GM18520 (cell line): ENCODE data around the gene IFRD2.
"Not testable (repeated sequence)": the region's sequence is repeated elsewhere in the genome, so short reads cannot be mapped to it uniquely, and the experiment has no call there.

Experiments used
- ATAC-seq: cut with Tn5 transposase; IDR thresholded peaks from one replicate; pipeline ENCODE4 v1.9.1; 2021; ENCODE audit not compliant: unreplicated experiment

Gene IFRD2

GRCh38 chr3:50268703-50269451 lies 23.4 kb downstream of the IFRD2 start, which contains the start of gene SEMA3B:
SEMA3B (plus strand) TSS chr3:50269147; CDS start chr3:50269241, 94 bp downstream.
- ATAC-seq: no peak

- no peak for ATAC-seq
Measured at GRCh38 chr3:50268276-50268675, 24.0 kb downstream of the IFRD2 start.

DNA sequence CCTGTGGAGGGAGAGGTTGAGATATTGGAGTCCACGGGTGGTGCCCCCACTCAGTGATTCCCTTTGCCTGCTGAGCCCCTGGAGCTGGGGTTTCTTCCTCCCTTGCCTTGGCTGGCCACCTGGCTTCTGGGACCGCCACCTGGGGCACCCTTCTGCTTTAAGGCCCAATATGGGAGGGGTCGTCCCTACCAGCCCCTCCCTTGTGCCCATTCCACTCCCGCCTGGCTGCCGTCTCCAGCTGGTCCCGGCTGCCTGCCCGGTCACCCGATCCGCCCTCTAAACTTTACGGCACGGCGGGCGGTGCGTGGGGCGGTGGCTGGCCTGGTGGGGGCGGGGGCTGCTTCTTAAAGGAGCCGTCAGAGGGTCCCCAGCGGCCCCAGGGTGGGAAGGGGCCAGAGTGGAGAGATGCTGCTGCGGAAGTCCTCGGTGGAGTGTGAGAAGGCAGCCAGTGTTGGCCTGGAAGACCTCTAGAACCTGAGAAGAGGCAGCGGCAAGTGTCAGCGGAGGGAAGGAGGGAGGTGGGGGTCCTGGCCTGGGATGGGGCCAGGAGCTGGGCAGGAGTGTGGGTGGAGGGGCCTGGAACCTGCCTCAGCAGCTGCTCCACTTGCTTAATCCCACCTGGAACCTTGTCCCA lies 24.8 kb downstream of the IFRD2 start:
- ATAC-seq: no peak

- ATAC-seq: no peak
Measured at GRCh38 chr3:50266836-50267235, 25.4 kb downstream of the IFRD2 start.

DNA sequence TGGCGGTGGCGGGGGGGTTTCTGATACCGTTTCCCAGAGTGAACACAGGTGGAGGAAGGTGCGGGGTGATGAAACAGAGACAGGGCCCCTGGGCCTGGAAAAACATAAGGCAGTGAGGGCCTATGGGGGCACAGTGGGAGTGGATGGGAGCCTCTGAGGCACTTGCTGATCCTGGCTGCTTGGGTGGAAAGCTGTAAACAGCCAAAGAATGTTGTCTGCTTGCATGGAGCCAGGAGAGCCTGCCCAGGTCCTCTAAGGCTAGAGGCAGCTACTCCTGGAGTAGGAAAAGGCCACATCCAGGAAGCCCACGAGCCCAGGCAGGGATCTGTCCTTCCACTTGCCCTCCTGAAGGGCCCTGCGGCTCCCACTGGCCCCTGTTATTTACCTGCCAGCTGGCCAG lies 26.2 kb downstream of the IFRD2 start:
- no peak for ATAC-seq

- no peak for ATAC-seq
Measured at GRCh38 chr3:50265571-50265970, 26.7 kb downstream of the IFRD2 start.

DNA sequence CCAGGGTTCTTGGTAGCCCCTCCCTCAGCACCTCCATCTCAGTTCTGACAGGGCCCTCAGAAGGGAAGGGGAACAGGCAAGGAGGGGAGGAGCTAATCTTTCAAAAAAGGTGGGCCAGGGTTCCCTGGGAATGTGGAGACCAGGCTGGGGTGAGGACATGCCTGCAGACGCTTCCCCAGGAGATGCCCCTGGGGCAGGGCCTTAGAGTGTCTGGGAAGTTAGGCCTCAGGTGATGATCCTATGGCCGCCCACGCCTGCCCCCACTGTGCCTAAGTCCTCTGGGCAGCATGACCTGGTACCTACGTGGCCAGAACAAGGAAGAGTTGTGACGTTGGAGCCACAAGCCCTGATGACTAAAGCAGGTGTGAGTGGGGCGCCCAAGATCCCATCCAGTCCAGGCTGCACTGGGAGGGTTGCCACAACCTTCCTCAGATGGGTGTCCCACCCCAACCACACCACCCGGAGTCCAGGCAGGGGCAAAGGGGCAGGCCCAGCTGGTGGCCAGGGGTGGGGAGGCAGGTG lies 27.2 kb downstream of the IFRD2 start:
- no peak for ATAC-seq

GRCh38 chr3:50264383-50264963 lies 27.8 kb downstream of the IFRD2 start:
- ATAC-seq: no peak

- no peak for ATAC-seq
Measured at GRCh38 chr3:50263478-50264382, 28.5 kb downstream of the IFRD2 start.

DNA sequence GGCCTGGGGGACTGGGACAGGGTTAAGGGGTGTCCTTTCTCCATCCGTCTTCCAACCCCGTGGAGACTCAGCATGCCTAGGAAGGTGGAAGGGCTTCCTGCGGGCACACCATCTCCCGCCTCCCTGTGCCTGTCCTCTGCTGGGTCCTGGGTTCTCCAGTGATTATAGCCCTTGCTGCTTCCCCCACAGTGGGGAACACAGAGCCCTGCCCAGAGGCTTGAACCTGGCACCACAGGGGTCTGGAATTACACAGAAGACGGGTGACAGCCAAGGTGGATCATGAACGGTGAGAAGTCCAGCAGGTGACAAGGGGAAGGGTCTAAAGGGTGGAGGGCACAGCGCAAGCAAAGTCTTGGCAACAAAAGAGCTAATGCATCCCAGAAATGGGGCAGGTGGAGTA lies 29.5 kb downstream of the IFRD2 start:
- no peak for ATAC-seq

DNA sequence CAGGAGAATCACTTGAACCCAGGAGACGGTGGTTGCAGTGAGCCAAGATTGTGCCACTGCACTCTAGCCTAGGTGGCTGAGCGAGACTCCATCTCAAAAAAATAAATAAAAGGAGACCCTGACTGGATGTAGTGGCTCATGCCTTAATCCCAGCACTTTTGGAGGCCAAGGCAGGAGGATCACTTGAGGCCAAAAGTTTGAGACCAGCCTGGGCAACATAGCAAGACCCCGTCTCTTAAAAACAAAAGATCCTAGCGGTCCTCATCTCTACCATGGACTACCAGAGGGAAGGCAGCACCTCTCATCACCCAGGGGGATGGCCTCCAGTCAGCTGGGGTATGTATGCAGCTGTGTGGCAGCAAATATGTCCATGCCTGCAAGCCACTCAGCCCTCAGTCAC lies 30.0 kb downstream of the IFRD2 start:
- not testable (repeated sequence) for ATAC-seq

DNA sequence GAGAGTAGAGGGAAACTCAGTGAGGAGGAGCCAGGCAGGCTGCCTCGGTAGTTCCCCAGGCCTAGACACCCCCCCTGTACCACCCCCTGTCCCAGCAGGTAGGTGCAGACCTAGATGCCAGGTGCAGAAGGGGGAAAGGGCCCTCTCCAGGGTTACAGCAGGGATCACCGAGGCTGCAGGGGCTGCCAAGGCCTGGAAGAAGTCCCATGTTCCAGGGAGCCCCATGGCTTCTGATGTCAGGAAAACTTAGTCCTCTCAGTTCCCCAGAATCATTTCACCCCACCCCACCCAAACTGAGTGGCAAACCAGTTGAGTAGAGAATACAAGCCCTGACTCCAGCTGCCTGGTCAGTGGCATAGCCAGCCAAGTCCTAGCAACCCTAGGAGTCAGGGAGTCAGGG lies 30.7 kb downstream of the IFRD2 start:
- no peak for ATAC-seq

DNA sequence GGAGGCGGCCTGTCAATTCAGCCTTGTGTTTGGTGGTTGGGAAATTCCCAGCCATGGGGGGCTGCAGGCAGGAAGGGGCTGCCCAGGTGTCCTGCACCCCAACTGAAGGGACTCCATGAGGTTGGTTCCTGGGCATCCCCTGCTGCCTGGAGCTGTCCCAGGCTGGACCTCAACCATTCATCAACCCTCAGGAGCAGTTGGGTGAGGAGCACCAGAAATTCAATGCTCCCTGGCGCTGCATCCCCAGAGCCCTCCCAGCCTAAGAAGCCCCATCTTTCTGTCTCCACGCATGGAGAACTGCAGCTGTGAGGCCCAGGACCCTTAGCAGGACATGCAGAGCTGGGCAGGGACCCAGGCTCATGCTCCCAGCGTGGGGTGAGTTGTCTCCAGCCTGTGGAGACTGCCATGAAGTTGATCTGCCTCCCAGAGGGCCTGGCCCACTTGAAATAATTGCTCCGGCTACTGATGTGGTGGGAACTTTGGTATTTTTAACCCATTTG lies 31.2 kb downstream of the IFRD2 start:
- ATAC-seq: no peak

DNA sequence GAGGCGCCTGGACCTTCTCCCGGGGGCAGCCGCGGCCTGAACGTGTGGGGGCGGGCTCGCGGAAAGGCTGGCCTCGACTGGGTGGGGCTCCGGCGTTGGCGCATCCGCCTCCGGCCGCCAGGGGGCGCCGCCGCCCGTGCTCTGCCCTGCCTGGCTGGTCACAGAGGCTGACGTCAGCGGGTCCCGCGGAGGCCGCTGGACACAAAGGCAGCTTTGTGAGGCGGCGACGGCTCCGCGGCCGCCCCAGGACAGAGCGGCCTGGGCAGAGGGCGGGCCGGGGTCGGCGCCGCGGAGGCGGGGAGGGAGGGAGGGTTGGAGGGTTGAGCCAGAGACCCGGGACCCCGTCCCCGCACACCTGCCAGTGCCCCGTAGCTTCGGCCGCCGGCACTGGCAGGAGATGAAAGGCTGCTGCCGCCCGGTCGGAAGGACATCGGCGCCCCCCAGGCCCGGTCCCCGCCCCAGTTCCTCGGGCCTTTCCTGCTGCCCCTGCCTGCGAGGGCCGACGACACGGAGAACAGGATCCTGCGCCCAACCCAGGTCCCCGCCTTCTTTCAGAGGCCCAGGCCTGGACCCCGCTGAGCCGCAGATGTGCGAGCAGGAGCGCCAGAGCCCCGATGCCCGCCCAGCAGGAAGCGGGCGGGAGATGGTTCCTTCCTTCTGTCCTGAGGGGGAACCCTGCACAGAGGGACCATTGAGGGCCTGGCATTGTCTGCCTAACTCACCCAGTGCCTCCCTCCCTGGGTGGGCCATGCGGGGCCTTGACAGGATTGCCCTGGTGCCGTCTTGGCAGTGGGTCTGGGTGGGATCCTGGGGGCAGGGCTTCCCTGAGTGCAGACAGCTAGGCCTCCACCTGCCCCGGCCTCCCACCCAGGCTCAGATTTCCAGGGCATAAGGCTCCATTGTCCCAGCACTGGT lies 31.9 kb downstream of the IFRD2 start:
- peak; percentile 82 for ATAC-seq

DNA sequence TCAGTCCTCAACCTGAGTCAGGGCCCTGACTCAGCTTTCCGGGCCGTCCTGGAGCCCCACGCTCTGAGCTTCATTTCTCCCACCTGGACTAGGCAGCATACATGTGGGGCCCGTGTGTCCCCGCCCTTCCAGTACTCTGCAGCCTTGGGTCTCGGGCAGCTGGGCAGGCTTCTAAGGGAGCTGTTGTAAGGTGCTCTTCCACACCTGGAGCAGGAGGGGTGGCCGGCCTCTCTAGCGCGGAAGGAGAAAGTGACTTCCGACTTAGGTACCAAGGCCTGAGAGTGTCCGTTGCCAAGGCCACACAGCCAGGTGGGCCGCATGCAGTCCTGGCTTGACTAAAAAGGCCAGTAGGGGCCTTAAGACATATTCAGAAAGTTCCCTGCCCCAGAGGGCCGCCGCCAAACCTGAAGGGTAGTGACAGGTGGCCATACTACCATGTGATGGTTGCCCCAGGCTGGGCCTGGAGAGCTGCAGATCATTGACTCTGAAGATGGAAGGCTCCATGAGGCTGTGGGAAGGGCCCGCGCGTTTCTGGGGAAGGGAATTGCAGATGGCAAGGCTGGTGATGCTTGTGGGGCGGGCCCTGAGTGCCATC lies 32.7 kb downstream of the IFRD2 start:
- ATAC-seq: no peak

DNA sequence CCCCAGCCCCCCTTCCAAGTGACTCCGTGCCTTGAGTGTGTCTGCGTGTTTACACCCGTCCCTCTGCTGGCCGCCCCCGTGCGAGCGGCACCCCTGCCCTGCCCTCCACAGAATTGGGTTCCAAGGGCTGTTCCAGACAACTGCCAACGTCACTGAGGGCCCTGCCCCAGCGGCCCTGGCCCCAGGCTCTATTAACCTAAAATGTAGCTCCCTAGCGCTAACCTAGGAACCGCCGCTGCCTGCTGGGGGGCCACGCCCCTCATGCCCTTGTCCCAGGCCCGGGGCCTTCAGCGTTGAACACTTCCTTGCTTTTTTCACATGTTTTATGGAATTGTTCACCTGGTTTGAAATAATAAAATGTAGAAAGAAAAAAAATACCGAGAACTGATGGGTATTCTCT lies 33.2 kb downstream of the IFRD2 start:
- no peak for ATAC-seq

DNA sequence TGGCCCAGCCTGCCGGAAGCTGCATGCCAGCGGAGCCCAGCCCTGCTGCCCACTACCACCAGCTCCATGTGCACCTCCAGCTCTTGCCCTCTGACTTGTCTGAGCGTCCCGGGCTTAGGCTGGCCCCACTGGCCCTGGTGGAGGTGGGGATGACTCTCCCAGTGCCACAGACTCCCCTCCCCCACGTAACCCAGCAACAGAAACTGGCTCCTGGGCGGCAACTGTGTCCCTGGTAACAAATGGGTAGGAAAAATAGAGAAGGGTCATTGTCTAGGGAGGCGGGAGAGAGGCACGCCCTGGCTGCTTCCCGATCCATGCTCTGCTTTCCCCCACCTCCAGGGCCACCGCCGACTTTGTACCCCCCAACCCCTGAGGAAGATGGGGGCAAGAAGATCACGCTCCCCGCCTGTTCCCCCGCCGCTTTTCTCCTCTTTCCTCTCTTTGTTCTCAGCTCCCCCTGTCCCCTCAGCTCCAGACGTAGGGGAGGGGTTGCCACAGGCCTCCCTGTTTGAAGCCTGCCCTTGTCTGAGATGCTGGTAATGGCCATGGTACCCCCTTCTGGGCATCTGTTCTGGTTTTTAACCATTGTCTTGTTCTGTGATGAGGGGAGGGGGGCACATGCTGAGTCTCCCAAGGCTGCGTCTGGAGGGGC lies 34.1 kb downstream of the IFRD2 start:
- ATAC-seq: no peak

- no peak for ATAC-seq
Measured at GRCh38 chr3:50256978-50257890, 35.0 kb downstream of the IFRD2 start.
